ENCODE results near the gene DTX4.

DNA sequence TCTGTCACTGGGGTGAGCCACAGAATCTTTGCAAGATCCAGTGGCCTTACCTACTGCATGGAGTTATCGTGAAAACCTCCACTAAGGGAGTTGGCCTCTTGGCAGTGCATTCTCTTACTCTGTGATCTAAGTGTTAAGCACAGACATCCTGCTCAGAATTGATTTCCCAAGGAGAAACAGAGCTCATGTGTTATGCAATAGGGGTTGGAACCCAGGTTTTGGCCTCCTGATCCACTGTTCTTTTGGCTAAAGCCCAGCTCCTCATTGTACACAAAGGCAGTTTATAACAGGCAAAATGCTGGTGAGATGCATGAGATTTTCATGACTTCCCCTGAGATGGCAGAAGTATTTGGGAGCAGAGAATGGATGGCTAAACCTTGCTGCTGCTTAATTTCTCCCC is 11.8 kb downstream of the DTX4 start:
- TF ChIP-seq POLR2A (IDR thresholded peaks at IDR 0.05; ENCODE audit: low read depth, low read length) (no peak), POLR2AphosphoS5 (IDR thresholded peaks at IDR 0.05; ENCODE audit: low read depth, low read length) (no peak), POU2F2 (IDR thresholded peaks at IDR 0.05; ENCODE audit: low read depth, low read length) (no peak), TAF1 (IDR thresholded peaks at IDR 0.05; ENCODE audit: low read depth, low read length) (no peak)

Measured in GM12891 (cell line).